ENCODE results near the gene GATA1. TPM values are rescaled to one million over a fixed set of nuclear protein-coding genes. Genes with fewer than 3 reads are reported as not detected.

GATA1 gene
- total RNA-seq, 1 donor from 2014 or later = not detected

DNA sequence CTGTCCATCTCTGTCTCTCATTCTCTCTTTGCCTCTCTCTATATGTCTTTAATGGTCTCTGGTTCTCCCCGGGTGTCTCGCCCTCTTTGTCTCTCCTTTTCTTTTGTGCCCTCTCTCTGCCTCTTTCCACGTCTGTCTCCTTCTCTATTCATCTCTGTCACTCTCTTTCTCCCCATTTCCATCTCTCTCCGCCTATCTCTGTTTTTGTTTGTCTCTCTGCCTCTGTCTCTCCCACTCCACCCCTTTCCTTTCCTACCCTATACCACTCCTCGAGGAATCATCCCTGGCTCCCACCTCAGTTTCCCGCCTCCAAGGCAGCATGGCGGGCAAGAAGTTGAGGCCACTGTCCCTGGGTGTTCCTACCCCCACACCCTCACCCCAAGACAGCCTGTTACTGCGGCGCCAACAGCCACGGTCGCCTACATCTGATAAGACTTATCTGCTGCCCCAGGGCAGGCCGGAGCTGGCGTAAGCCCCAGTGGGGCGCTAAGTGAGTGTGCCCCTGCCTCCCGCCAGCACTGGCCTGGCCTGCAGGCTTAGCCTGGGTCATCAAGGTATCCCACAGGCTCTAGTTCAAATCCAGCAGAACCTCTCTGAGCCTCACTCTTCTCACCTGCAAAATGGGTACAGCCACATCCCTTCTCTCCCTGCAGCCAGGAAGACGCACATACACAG, 713 bp upstream of the GATA1 start:
- DNase-seq (ENCODE audit: low read depth) (no peak), FAIRE-seq (no peak)
- no peak overlapping the region for H3K4me3 ChIP-seq (ENCODE audit: low read depth, low read length)
- no peaks in the 10 kb centered on the region for H3K27me3 ChIP-seq (ENCODE audit: control insufficient read depth, insufficient read depth, low read length)
- H3K36me3 ChIP-seq (ENCODE audit: control insufficient read depth, insufficient read depth, low read length) = no peaks in the 10 kb centered on the region
- TF ChIP-seq, protein P1, sequence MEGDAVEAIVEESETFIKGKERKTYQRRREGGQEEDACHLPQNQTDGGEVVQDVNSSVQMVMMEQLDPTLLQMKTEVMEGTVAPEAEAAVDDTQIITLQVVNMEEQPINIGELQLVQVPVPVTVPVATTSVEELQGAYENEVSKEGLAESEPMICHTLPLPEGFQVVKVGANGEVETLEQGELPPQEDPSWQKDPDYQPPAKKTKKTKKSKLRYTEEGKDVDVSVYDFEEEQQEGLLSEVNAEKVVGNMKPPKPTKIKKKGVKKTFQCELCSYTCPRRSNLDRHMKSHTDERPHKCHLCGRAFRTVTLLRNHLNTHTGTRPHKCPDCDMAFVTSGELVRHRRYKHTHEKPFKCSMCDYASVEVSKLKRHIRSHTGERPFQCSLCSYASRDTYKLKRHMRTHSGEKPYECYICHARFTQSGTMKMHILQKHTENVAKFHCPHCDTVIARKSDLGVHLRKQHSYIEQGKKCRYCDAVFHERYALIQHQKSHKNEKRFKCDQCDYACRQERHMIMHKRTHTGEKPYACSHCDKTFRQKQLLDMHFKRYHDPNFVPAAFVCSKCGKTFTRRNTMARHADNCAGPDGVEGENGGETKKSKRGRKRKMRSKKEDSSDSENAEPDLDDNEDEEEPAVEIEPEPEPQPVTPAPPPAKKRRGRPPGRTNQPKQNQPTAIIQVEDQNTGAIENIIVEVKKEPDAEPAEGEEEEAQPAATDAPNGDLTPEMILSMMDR (IDR thresholded peaks at IDR 0.05; ENCODE audit: insufficient read depth, low read length, severe bottlenecking) = no peak

DNA sequence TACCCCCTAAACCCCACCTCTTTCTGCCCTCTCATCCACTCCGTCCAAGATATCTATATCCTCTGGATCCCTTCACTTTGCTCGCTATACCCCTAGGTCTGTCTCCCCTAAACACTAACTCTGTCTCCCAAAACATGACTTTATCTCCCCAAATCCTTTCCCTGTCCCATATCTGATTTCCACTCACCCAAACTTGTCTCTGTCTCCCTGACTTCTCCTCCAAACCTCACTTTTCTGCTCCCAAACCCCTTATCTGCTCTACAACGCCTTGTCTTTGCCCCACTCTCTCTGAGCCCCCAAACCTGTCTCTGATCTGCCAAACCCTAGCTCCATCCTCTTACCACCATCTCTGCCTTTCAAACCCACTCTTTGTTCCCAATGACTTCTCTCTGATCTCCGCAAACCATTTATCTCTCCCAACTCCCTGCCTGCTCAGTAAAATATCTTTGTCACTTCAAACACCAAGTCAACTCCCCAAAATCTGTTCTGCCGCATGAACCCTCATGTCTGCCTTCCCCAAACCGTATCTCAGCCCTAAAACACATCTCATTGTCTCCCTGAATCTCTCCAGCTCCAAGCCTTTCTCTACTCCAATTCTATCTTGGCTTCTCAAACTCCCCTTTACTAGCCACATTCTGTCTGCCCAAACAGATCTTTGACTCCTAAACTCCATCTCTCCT, 575 bp downstream of the GATA1 start:
- no peaks in the 10 kb centered on the region for H3K36me3 ChIP-seq (ENCODE audit: control insufficient read depth, insufficient read depth, low read length)
- DNase-seq (ENCODE audit: low read depth) (no peak), FAIRE-seq (no peak)
- TF ChIP-seq, protein P1 (IDR thresholded peaks at IDR 0.05; ENCODE audit: insufficient read depth, low read length, severe bottlenecking) = no peak
- H3K4me3 ChIP-seq (ENCODE audit: low read depth, low read length) = no peak overlapping the region
- H3K27me3 ChIP-seq (ENCODE audit: control insufficient read depth, insufficient read depth, low read length) = no peaks in the 10 kb centered on the region

DNA sequence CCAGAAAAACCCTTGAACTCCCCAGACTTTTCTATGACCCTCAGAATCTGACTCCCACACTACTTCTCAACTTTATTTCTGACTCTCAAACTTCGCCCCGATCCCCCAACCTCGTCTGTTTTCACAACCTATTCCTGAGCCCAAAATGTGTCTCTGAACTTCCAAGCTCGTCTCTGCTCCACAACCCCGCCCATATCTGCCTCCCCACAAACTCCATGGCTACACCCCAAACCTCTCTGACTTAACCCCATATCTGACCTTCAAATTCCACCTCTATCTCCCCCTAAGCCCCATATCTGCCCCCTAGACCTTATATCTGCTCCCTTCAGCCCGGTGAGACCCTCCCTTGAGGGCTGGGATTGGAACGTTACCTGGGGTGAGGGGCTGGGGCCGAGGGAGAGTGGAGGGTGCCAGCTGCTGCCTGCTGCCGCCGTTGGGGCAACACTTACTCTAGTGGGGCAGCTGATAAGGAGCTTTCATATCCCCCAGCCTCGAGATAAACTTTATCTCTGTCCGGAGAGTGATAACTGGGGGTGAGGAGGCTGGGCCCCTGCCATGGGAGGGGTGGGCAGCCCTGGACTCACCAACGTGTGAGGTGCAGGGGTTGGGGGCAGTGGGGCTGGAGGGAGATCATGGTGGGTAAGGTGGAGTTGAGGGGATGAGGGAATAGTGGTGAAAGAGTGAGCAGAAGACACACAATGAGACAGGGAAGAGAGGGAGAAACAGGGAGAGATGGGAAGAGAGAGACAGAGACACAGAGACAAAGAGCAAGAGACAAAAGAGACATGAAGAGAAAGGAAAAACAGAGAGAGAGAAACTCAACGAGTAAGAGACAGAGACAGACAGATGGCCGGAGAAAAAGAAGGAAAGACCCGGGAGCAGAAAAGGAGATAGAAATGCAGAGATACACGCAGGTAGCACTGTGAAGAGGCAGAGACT, 1.4 kb downstream of the GATA1 start:
- FAIRE-seq (no peak), DNase-seq (ENCODE audit: low read depth) (no peak)
- Histone ChIP-seq H3K27me3 (ENCODE audit: control insufficient read depth, insufficient read depth, low read length) (no peaks in the 10 kb centered on the region), H3K4me3 (ENCODE audit: low read depth, low read length) (no peak overlapping the region), H3K36me3 (ENCODE audit: control insufficient read depth, insufficient read depth, low read length) (no peaks in the 10 kb centered on the region)
- TF ChIP-seq, protein P1 (IDR thresholded peaks at IDR 0.05; ENCODE audit: insufficient read depth, low read length, severe bottlenecking) = no peak

DNA sequence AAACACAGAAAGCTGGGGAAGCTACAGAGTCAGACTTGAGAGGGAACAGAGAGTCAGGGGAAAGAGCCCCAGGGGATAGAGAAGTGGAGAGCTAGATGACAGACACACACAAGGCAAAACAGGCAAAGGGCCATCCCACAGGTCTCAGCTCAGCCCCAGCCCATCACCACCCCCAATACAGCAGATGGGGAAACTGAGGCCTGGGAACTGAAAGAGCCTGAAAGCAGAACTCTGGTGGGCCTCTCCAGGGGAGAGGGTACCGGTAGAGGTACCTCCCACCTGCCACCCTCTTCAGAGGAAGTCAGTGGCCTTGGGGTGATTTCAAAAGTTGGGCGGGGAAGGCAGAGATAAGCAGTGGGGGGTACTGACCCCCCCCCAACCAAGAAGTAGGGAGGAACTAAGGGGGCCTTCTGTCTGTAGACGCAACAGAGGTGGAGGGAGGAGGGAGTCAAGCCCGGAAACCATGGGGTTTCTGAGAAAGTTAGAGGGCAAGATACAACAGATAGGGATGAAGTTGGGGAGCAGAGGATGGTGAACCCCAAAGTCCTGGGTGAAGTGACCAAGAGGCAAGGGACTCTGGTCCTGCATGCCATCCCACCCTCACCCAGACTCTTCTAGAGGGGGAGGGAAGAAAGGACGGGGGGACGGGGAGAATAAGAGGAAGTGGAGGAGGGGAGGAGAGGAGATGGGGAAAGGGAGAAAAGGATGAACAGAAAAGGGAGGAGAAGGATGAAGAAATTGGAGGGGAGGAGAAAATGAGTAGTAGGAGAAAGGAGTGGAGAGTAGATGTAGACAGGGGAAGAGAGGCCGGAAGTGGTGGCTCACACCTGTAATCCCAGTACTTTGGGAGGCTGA, 3.2 kb downstream of the GATA1 start:
- no peaks in the 10 kb centered on the region for H3K27me3 ChIP-seq (ENCODE audit: control insufficient read depth, insufficient read depth, low read length)
- no peak overlapping the region for H3K4me3 ChIP-seq (ENCODE audit: low read depth, low read length)
- DNase-seq (ENCODE audit: low read depth) (no peak), FAIRE-seq (no peak)
- H3K36me3 ChIP-seq (ENCODE audit: control insufficient read depth, insufficient read depth, low read length) = no peaks in the 10 kb centered on the region
- TF ChIP-seq, protein P1 (IDR thresholded peaks at IDR 0.05; ENCODE audit: insufficient read depth, low read length, severe bottlenecking) = no peak

DNA sequence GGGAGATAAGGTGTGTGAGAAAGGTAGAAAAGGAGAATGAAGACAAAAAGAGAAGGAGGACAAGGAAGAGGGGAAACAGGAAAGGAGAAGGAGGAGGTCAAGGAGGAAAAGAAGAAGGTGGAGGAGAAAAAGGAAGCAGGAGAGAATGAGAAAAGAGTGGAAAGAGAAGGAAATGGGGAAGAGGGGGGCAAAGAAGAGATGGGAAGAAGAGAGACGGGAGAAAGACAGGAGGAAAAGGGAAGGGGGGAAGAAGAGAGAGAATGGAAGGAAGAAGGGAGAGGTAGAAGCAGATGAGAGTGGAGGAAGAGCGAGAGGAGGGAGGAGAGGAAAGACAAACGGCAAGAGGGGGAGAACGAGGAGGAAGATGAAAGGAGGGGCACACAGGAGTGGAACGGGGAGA, 4.1 kb downstream of the GATA1 start:
- DNase-seq (ENCODE audit: low read depth) = no peak
- Histone ChIP-seq H3K4me3 (ENCODE audit: low read depth, low read length) (no peak overlapping the region), H3K27me3 (ENCODE audit: control insufficient read depth, insufficient read depth, low read length) (no peaks in the 10 kb centered on the region), H3K36me3 (ENCODE audit: control insufficient read depth, insufficient read depth, low read length) (no peaks in the 10 kb centered on the region)
- TF ChIP-seq, protein P1 (IDR thresholded peaks at IDR 0.05; ENCODE audit: insufficient read depth, low read length, severe bottlenecking) = no peak
- FAIRE-seq = no peak
